Endothelial cell of umbilical vein (primary cell): ENCODE measurements around the gene SP2. TPM values are rescaled to one million over a fixed set of nuclear protein-coding genes. Genes with fewer than 3 reads are reported as not detected.

Experiments used
- BruUV-seq: library from RNA; stranded (reverse); fragments of 400-500 nt; replicated peaks from 2 replicates; lab custom pipeline; 2021; lab: Mats Ljungman, UMichigan
- CTCF ChIA-PET: fragments of 300-600, 350-600 bp; sonication (Branson Sonifier 250); formaldehyde crosslinking; loops from one replicate; lab custom pipeline; 2021; ENCODE audit warnings: antibody characterized with exemption, inconsistent platforms; lab: Charles Lee
- POLR2A ChIA-PET: fragments of 300-600, 350-600 bp; sonication (Branson Sonifier 250); formaldehyde crosslinking; loops from one replicate; lab custom pipeline; 2021; ENCODE audit warnings: antibody characterized with exemption, inconsistent platforms; lab: Charles Lee
- DNase-seq: peaks from one replicate; pipeline ENCODE4 v3.0.0-alpha.2; 2011; ENCODE audit warnings: low read depth, low spot score
- FAIRE-seq: peaks from 2 replicates; lab custom pipeline; 2011; peaks lifted over from hg19 to GRCh38; lab: Jason Lieb, UNC
- H2AFZ ChIP-seq: 2 replicates; pipeline ENCODE4 v1.6.0; 2012; ENCODE audit warnings: low read depth, low read length, control low read depth, inconsistent platforms
- H3K27ac ChIP-seq: 2 replicates; pipeline ENCODE4 v1.5.1; 2011; ENCODE audit warnings: low read depth, mild to moderate bottlenecking, control low read depth, low read length, moderate library complexity; ENCODE audit not compliant: insufficient read depth
- H3K27me3 ChIP-seq, 2 experiments: 2 replicates each; pipeline versions ENCODE4 v1.6.0 to v1.6.1; 2011; ENCODE audit warnings: low read length in 2 of 2, mixed read lengths in 1 of 2; ENCODE audit not compliant: control insufficient read depth in 2 of 2, insufficient read depth in 2 of 2
- H3K36me3 ChIP-seq, 2 experiments: 2 replicates in 1 of 2; 3 replicates in 1 of 2; pipeline ENCODE4 v1.5.1; 2011; ENCODE audit warnings: low read length in 2 of 2, mild to moderate bottlenecking in 1 of 2, moderate library complexity in 1 of 2; ENCODE audit not compliant: control insufficient read depth in 2 of 2, insufficient read depth in 2 of 2; ENCODE audit errors: extremely low read depth in 1 of 2
- H3K4me1 ChIP-seq: 3 replicates; pipeline ENCODE4 v1.5.1; 2011; ENCODE audit warnings: mild to moderate bottlenecking, low read length; ENCODE audit not compliant: control insufficient read depth, insufficient read depth; ENCODE audit errors: extremely low read depth
- H3K4me2 ChIP-seq: 2 replicates; pipeline ENCODE4 v1.6.1; 2011; ENCODE audit warnings: low read length, control low read depth, mixed read lengths; ENCODE audit not compliant: insufficient read depth
- H3K4me3 ChIP-seq, 3 experiments: fragments of 200-600 bp in 1 of 3; sonication (generic), shearing (Covaris generic) in 1 of 3; replicated peaks in 1 of 3; 2 replicates each; pipeline ENCODE4 v1.5.1; 2011 to 2016; ENCODE audit warnings: control low read depth in 3 of 3, low read length in 3 of 3, mild to moderate bottlenecking in 2 of 3, inconsistent platforms in 1 of 3, low read depth in 1 of 3, moderate library complexity in 1 of 3; ENCODE audit not compliant: insufficient read depth in 1 of 3
- H3K79me2 ChIP-seq: 2 replicates; pipeline ENCODE4 v1.6.0; 2012; ENCODE audit warnings: low read length, inconsistent platforms; ENCODE audit not compliant: control insufficient read depth, insufficient read depth
- H3K9ac ChIP-seq: replicated peaks from 2 replicates; pipeline ENCODE3; 2011; ENCODE audit warnings: low read length, control low read depth; ENCODE audit not compliant: insufficient read depth; ENCODE audit errors: extremely low read depth
- H3K9me1 ChIP-seq: replicated peaks from 3 replicates; pipeline ENCODE4 v1.6.0; 2011; ENCODE audit warnings: mild to moderate bottlenecking, low read length; ENCODE audit not compliant: control insufficient read depth, insufficient read depth; ENCODE audit errors: extremely low read depth
- H3K9me3 ChIP-seq: replicated peaks from 2 replicates; pipeline ENCODE4 v1.5.1; 2012; ENCODE audit warnings: low read length, inconsistent platforms; ENCODE audit not compliant: control insufficient read depth, insufficient read depth
- H4K20me1 ChIP-seq: replicated peaks from 2 replicates; pipeline ENCODE3; 2011; ENCODE audit warnings: mild to moderate bottlenecking, low read length; ENCODE audit not compliant: control insufficient read depth, insufficient read depth; ENCODE audit errors: extremely low read depth
- EZH2 ChIP-seq: IDR thresholded peaks from 2 replicates; pipeline ENCODE4 v1.6.1; 2012; ENCODE audit warnings: borderline replicate concordance, low read depth, mild to moderate bottlenecking, moderate library complexity, low read length, inconsistent platforms; ENCODE audit not compliant: severe bottlenecking
- FOS ChIP-seq: IDR thresholded peaks from 2 replicates; pipeline ENCODE4 v1.6.1; 2011; ENCODE audit warnings: mild to moderate bottlenecking, low read length, moderate library complexity, borderline replicate concordance; ENCODE audit not compliant: insufficient read depth
- GATA2 ChIP-seq: IDR thresholded peaks from 2 replicates; pipeline ENCODE4 v1.7.0; 2011; ENCODE audit warnings: low read depth, mild to moderate bottlenecking, moderate library complexity, mixed read lengths, low read length; ENCODE audit not compliant: insufficient read length, insufficient read depth
- JUN ChIP-seq: IDR thresholded peaks from 2 replicates; pipeline ENCODE4 v1.6.1; 2011; ENCODE audit warnings: borderline replicate concordance, low read depth; ENCODE audit not compliant: insufficient read length, insufficient read depth
- MYC ChIP-seq: IDR thresholded peaks from one replicate; pipeline ENCODE4 v1.6.1; 2011; ENCODE audit warnings: mild to moderate bottlenecking, low read depth, low read length
- POLR2A ChIP-seq: IDR thresholded peaks from 2 replicates; pipeline ENCODE4 v1.6.1; 2012; ENCODE audit warnings: low read depth, mild to moderate bottlenecking, control low read depth, low read length
- POLR2AphosphoS5 ChIP-seq: IDR thresholded peaks from 2 replicates; pipeline ENCODE4 v1.6.1; 2012; ENCODE audit warnings: low read depth, mild to moderate bottlenecking, control low read depth, low read length, moderate library complexity; ENCODE audit not compliant: insufficient read depth
- dilution Hi-C: fragments of 300-500 bp; cut with MboI; formaldehyde crosslinking; loops from one replicate; pipeline ENCODE4 v1.15.0; 2019; ENCODE audit warnings: low sequenced_read_pairs; ENCODE audit not compliant: extremely low pct_ligation_motif_present
- intact Hi-C: fragments of 100-400 bp; cut with micrococcal nuclease; formaldehyde crosslinking; loops from one replicate; pipeline ENCODE4 v1.10.0; 2022
- polyA plus RNA-seq, 4 experiments: library from polyadenylated mRNA; depleted of rRNA in 3 of 4; stranded (reverse) in 3 of 4; unstranded in 1 of 4; fragments of >200 nt; gene quantifications; 2 replicates each; pipeline versions ENCODE4 v1.2.1 to v1.2.3, GENCODE V29; 2011 to 2012; ENCODE audit warnings: missing spikeins in 1 of 4
- total RNA-seq: library from RNA; stranded (reverse); gene quantifications from 2 replicates; pipeline ENCODE4 v1.2.3, GENCODE V29; 2021
- TF ChIP-seq, protein P1 (sequence below): IDR thresholded peaks from 2 replicates; pipeline ENCODE4 v1.6.1; 2011; ENCODE audit not compliant: insufficient read depth, insufficient read length
- TF ChIP-seq, protein P2 (sequence below), 2 donors: IDR thresholded peaks; 1 replicate in 1 of 2; 2 replicates in 1 of 2; pipeline ENCODE4 v1.5.1; 2011; ENCODE audit warnings: low read length in 2 of 2, mild to moderate bottlenecking in 2 of 2, moderate library complexity in 2 of 2, control low read depth in 1 of 2, inconsistent platforms in 1 of 2, low read depth in 1 of 2; ENCODE audit not compliant: insufficient read depth in 1 of 2; ENCODE audit errors: extremely low read depth in 1 of 2

Gene SP2
- total and polyA plus RNA-seq, 2 donors (not counting 3 experiments of a cell fraction or from before 2014, with no cell fraction given) = 11.2 to 18.6 TPM

DNA sequence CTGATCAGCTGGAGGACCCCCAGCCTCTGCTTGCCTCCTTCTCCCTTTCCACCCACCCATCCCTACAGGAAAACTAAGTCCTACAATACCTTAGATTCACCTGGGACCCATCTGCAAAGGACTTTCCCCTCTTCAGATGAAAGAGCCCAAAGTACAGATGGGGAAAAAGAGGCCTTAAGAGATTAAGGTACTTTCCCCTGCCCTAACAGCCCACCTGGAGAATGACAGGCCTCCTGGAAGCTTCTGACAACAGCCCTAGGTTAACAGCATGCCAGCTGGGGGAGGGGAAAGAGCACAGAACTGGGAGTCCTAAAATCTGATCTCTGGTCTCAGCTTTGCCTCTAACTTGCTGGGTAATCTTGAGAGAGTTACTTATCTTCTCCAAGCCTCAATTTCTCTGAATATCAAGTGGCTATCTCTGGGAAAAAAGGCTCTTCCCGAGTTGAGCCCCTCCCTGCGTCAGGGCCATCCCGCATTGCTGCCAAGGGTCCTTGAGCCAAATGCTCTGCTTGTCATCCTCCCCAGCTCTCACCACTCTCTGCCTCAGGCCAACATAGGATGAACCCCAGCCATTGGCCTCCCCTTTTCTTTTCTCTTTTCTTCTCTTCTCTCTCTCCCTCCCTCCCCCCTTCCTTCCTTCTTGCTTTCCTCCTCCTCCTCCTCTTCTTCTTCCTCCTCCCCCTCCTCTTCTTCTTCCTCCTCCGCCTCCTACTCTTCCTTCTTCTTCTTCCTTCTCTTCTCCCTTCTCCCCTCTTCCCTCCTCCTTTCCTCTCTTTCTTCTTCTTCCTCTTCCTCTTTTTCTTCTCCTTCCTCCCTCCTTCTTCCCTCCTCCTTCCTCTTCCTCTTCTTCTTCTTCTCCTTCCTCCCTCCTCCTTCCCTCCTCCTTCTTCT, 22.6 kb upstream of the SP2 start:
- no peak overlapping the region for H2AFZ ChIP-seq
- DNase-seq (no peak), FAIRE-seq (no peak)
- H3K27ac ChIP-seq = no peak overlapping the region
- H3K36me3 ChIP-seq = no peaks in the 10 kb centered on the region
- no TSS peak for BruUV-seq
- H3K79me2 ChIP-seq = no peaks in the 10 kb centered on the region
- TF ChIP-seq POLR2AphosphoS5 (no peak), EZH2 (no peak), FOS (no peak), JUN (no peak), MYC (no peak), GATA2 (no peak), POLR2A (no peak)
- TF ChIP-seq, protein P1, sequence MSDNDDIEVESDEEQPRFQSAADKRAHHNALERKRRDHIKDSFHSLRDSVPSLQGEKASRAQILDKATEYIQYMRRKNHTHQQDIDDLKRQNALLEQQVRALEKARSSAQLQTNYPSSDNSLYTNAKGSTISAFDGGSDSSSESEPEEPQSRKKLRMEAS = no peak
- TF ChIP-seq, protein P2, sequence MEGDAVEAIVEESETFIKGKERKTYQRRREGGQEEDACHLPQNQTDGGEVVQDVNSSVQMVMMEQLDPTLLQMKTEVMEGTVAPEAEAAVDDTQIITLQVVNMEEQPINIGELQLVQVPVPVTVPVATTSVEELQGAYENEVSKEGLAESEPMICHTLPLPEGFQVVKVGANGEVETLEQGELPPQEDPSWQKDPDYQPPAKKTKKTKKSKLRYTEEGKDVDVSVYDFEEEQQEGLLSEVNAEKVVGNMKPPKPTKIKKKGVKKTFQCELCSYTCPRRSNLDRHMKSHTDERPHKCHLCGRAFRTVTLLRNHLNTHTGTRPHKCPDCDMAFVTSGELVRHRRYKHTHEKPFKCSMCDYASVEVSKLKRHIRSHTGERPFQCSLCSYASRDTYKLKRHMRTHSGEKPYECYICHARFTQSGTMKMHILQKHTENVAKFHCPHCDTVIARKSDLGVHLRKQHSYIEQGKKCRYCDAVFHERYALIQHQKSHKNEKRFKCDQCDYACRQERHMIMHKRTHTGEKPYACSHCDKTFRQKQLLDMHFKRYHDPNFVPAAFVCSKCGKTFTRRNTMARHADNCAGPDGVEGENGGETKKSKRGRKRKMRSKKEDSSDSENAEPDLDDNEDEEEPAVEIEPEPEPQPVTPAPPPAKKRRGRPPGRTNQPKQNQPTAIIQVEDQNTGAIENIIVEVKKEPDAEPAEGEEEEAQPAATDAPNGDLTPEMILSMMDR (IDR thresholded peaks at IDR 0.05; ENCODE audit: extremely low read depth in 1 of 2, insufficient read depth in 1 of 2, low read depth in 1 of 2, low read length in 2 of 2) = no peak
- H3K4me1 ChIP-seq = no peaks in the 10 kb centered on the region
- intact Hi-C loops = no loop called here
- no peak overlapping the region for H3K9ac ChIP-seq
- dilution Hi-C loops = no loop called here
- ChIA-PET CTCF (interaction anchor here (0.8 to 1.5 kb wide), 4 partner anchors 16 to 30 kb away, joined by 3 to 4 read pairs (median 4); partner anchors contain the start of gene SP6), POLR2A (no interaction called here)
- no peak overlapping the region for H3K4me2 ChIP-seq
- no peaks in the 10 kb centered on the region for H4K20me1 ChIP-seq
- H3K9me1 ChIP-seq = no peaks in the 10 kb centered on the region
- peaks cover 49 to 56% of the 10 kb centered on the region in 2 experiments for H3K27me3 ChIP-seq
- no peak overlapping the region for H3K4me3 ChIP-seq
- H3K9me3 ChIP-seq = no peaks in the 10 kb centered on the region
